Activated B cell treated with CpG ODN at 0.5 μM for 24 hours (primary cell): ENCODE data around the gene ASTN2. TPM values are rescaled to one million over a fixed set of nuclear protein-coding genes. Genes with fewer than 3 reads are reported as not detected.

Experiments
- ATAC-seq: fragments of 200-7000 bp; cut with Tn5 transposase; one replicate; pipeline ENCODE4 v1.10.0; 2021; ENCODE audit warnings: low read depth, mild to moderate bottlenecking, moderate library complexity
- CTCF ChIA-PET: fragments of 350-600 bp; sonication (Branson Sonifier 250); formaldehyde crosslinking; loops from one replicate; lab custom pipeline; 2021; ENCODE audit warnings: antibody characterized with exemption; lab: Charles Lee
- POLR2A ChIA-PET: fragments of 350-600 bp; sonication (Branson Sonifier 250); formaldehyde crosslinking; loops from one replicate; lab custom pipeline; 2021; ENCODE audit warnings: antibody characterized with exemption; lab: Charles Lee
- DNase-seq: peaks from one replicate; pipeline ENCODE4 v3.0.0; 2022
- H3K27ac Mint-ChIP-seq: one replicate; pipeline ENCODE4 v1.8.0; 2020; ENCODE audit warnings: mixed read lengths
- H3K27me3 Mint-ChIP-seq: one replicate; pipeline ENCODE4 v1.8.0; 2021; ENCODE audit warnings: mixed read lengths
- H3K36me3 Mint-ChIP-seq: one replicate; pipeline ENCODE4 v1.8.0; 2021; ENCODE audit warnings: low read depth, mixed read lengths
- H3K4me1 Mint-ChIP-seq: one replicate; pipeline ENCODE4 v1.8.0; 2021; ENCODE audit warnings: mixed read lengths
- H3K4me3 Mint-ChIP-seq: one replicate; pipeline ENCODE4 v1.8.0; 2020; ENCODE audit warnings: mild to moderate bottlenecking, mixed read lengths
- H3K9me3 Mint-ChIP-seq: one replicate; pipeline ENCODE4 v1.8.0; 2020; ENCODE audit warnings: mixed read lengths
- intact Hi-C: fragments of 100-400 bp; cut with micrococcal nuclease; formaldehyde crosslinking; loops from one replicate; pipeline ENCODE4 v1.15.1; 2024
- total RNA-seq: library from RNA; stranded (reverse); gene quantifications from 2 replicates; pipeline ENCODE4 v1.2.3, GENCODE V29; 2022
- TF ChIP-seq, protein P1 (sequence below): fragments of 200-600 bp; IDR thresholded peaks from one replicate; pipeline ENCODE4 v1.8.0; 2022; ENCODE audit warnings: antibody characterized with exemption, mild to moderate bottlenecking

The ASTN2 gene
- total RNA-seq, 1 donor from 2014 or later, result 2.3 TPM

DNA sequence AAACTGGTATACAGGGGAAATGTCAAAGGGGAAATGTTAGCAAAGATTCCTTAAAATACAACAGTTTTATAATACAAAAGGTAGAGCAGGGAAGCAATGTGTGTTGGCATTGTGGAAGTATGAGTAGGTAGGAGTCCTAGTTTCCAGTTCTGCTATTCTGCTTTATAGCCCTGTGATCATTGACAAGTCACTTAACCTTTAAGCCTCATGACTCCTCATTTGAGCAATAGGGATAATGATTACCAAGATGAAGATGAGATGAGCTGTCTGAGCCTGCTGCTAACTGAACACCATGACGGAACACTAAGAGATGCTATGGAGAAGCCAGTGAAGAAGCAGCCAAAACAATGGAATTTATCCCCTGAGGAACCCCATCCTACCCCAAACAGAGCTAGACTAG, 1009.5 kb downstream of the ASTN2 start:
- Mint-ChIP-seq H3K36me3 (no peaks in the 10 kb centered on the region), H3K4me1 (no peaks in the 10 kb centered on the region), H3K9me3 (no peaks in the 10 kb centered on the region), H3K4me3 (no peak overlapping the region), H3K27ac (no peak overlapping the region), H3K27me3 (no peaks in the 10 kb centered on the region)
- POLR2A ChIA-PET, result no interaction called here
- intact Hi-C loops, result no loop called here
- DNase-seq, result no peak
- no peak for ATAC-seq
- CTCF ChIA-PET, result no interaction called here
- TF ChIP-seq, protein P1, sequence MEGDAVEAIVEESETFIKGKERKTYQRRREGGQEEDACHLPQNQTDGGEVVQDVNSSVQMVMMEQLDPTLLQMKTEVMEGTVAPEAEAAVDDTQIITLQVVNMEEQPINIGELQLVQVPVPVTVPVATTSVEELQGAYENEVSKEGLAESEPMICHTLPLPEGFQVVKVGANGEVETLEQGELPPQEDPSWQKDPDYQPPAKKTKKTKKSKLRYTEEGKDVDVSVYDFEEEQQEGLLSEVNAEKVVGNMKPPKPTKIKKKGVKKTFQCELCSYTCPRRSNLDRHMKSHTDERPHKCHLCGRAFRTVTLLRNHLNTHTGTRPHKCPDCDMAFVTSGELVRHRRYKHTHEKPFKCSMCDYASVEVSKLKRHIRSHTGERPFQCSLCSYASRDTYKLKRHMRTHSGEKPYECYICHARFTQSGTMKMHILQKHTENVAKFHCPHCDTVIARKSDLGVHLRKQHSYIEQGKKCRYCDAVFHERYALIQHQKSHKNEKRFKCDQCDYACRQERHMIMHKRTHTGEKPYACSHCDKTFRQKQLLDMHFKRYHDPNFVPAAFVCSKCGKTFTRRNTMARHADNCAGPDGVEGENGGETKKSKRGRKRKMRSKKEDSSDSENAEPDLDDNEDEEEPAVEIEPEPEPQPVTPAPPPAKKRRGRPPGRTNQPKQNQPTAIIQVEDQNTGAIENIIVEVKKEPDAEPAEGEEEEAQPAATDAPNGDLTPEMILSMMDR, result no peak

DNA sequence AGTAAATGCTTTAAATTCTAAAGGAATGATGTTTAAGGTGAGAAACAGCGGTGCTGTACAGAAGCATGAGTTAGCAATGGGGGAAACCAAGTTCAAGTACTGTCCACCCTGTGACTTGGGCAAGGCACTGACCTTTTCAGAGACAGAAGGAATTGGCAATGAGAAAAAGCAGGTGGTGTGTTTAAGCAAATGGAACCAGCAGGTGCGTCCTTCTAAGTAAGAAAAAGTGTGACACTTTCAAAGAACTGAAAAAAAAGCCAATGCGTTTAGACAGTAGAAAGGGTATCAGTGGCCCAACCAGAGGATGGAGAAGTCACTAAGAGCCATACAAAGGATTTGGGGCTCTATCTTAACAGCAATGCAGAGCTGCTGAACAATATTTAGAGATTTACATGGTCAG, 1010.6 kb downstream of the ASTN2 start:
- DNase-seq (no peak), ATAC-seq (no peak)
- H3K4me3 Mint-ChIP-seq, result no peak overlapping the region
- intact Hi-C loops, result no loop called here
- ChIA-PET POLR2A (no interaction called here), CTCF (no interaction called here)
- no peak overlapping the region for H3K27ac Mint-ChIP-seq
- no peaks in the 10 kb centered on the region for H3K36me3 Mint-ChIP-seq
- no peaks in the 10 kb centered on the region for H3K27me3 Mint-ChIP-seq
- H3K4me1 Mint-ChIP-seq, result no peaks in the 10 kb centered on the region
- TF ChIP-seq, protein P1, result no peak
- no peaks in the 10 kb centered on the region for H3K9me3 Mint-ChIP-seq

DNA sequence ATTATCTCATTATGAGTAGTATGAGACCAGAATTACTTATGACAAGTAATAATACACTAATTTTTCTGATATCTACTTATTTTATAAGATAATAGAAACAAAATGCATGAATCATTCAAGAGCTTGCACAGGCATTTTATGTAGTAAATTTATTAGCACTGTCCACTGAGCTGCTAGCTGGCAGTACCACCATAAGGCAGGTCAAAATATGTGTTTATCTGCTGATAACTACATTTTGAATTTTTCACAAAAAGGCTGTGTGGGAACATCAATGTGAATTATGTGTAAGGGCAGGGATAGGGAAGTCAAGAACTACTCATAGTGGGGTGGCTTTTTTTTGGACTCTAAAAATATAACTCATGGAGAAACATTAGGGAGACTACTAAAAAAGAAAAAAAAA, 1011.7 kb downstream of the ASTN2 start:
- no peak for DNase-seq
- Mint-ChIP-seq H3K4me1 (no peaks in the 10 kb centered on the region), H3K27ac (no peak overlapping the region), H3K27me3 (no peaks in the 10 kb centered on the region), H3K36me3 (no peaks in the 10 kb centered on the region), H3K4me3 (no peak overlapping the region), H3K9me3 (no peaks in the 10 kb centered on the region)
- POLR2A ChIA-PET, result no interaction called here
- ATAC-seq, result no peak
- intact Hi-C loops, result no loop called here
- TF ChIP-seq, protein P1, result no peak
- CTCF ChIA-PET, result no interaction called here

DNA sequence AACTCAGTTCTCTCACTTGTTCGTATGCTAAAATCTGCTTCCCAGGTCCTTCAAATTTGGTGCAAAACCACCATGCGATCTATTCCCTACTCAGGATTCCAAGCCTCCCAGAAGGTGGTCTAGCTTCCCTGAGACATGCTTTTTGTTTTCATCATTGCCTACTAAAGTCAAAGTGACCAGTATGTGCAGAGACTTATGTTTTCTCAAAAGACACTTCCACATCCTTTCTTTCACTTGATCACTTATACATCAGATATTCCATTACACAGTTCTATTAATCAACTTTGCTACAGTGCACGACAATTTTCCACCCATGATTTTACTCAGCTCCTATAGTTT, 1019.2 kb downstream of the ASTN2 start:
- no peaks in the 10 kb centered on the region for H3K36me3 Mint-ChIP-seq
- no peaks in the 10 kb centered on the region for H3K27me3 Mint-ChIP-seq
- DNase-seq, result no peak
- intact Hi-C loops, result no loop called here
- H3K4me3 Mint-ChIP-seq, result no peak overlapping the region
- H3K4me1 Mint-ChIP-seq, result no peaks in the 10 kb centered on the region
- TF ChIP-seq, protein P1, result no peak
- no peak overlapping the region for H3K27ac Mint-ChIP-seq
- ATAC-seq, result no peak
- POLR2A ChIA-PET, result no interaction called here
- CTCF ChIA-PET, result no interaction called here
- no peaks in the 10 kb centered on the region for H3K9me3 Mint-ChIP-seq

DNA sequence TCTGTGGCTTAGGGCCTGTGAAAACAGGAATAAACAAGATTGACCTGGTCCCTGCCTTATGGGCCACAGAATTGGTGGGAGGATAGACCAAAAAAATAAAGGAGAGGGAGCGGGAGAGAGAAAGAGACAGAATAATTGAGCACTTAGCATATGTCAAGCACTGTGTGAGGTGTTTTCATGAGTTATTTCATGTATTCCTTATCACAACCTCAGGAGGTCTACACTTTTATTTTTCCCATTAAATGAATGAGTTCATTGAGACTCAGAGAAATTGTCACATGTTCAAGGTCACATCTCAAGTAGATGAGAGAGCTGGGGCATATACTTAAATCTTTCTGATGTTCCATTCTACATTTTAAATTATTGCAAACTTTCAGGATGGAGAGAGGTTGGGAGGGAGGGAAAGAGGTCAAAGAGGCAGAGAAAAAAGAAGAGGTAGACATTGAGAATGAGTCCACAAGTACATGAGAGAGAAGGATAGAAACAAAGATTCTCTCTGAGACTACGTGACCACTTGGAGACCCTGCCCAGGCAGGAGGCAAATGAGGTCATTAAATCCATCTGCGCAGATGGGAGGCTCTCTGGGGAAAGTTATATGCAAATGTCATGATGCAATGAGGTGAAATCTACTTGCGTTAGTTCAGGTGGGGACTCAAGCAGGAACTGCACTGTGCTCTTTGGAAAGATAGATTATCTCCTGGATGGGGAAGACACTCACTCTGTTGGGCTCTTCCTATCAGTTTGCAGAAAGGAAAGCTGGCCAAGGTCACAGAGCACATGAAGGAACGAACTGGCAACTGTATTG, 1019.8 kb downstream of the ASTN2 start:
- ATAC-seq, result no peak
- Mint-ChIP-seq H3K4me1 (no peaks in the 10 kb centered on the region), H3K27ac (no peak overlapping the region), H3K4me3 (no peak overlapping the region), H3K9me3 (no peaks in the 10 kb centered on the region), H3K36me3 (no peaks in the 10 kb centered on the region), H3K27me3 (no peaks in the 10 kb centered on the region)
- POLR2A ChIA-PET, result no interaction called here
- intact Hi-C loops, result no loop called here
- CTCF ChIA-PET, result no interaction called here
- TF ChIP-seq, protein P1, result no peak
- no peak for DNase-seq
